ENCODE results near the gene LITAFD. TPM values are rescaled to one million over a fixed set of nuclear protein-coding genes. Genes with fewer than 3 reads are reported as not detected.

The LITAFD gene
- total RNA-seq, 1 experiment from 2014 or later, result not detected

- in situ Hi-C loops (cut with HindIII; ENCODE audit: low pct_unique_long_range_greater_than_20kb, low sequenced_read_pairs), result loop anchor here (10.0 kb wide), 1 partner anchor 50 kb away; no protein-coding TSS in a partner anchor
- DNase-seq (ENCODE audit: low read depth), result no peak
These were observed 27.7 kb upstream of the LITAFD start for GRCh38 chr16:8854298-8854948.

- in situ Hi-C loops (cut with HindIII; ENCODE audit: low pct_unique_long_range_greater_than_20kb, low sequenced_read_pairs), result loop anchor here (10.0 kb wide), 1 partner anchor 50 kb away; no protein-coding TSS in a partner anchor
- no peak for DNase-seq (ENCODE audit: low read depth)
These were observed 26.9 kb upstream of the LITAFD start for GRCh38 chr16:8855051-8855786.

- no peak for DNase-seq (ENCODE audit: low read depth)
- in situ Hi-C loops (cut with HindIII; ENCODE audit: low pct_unique_long_range_greater_than_20kb, low sequenced_read_pairs), result loop anchor here (10.0 kb wide), 1 partner anchor 51 kb away; no protein-coding TSS in a partner anchor
These were observed 26.2 kb upstream of the LITAFD start for GRCh38 chr16:8855972-8856371.

DNA sequence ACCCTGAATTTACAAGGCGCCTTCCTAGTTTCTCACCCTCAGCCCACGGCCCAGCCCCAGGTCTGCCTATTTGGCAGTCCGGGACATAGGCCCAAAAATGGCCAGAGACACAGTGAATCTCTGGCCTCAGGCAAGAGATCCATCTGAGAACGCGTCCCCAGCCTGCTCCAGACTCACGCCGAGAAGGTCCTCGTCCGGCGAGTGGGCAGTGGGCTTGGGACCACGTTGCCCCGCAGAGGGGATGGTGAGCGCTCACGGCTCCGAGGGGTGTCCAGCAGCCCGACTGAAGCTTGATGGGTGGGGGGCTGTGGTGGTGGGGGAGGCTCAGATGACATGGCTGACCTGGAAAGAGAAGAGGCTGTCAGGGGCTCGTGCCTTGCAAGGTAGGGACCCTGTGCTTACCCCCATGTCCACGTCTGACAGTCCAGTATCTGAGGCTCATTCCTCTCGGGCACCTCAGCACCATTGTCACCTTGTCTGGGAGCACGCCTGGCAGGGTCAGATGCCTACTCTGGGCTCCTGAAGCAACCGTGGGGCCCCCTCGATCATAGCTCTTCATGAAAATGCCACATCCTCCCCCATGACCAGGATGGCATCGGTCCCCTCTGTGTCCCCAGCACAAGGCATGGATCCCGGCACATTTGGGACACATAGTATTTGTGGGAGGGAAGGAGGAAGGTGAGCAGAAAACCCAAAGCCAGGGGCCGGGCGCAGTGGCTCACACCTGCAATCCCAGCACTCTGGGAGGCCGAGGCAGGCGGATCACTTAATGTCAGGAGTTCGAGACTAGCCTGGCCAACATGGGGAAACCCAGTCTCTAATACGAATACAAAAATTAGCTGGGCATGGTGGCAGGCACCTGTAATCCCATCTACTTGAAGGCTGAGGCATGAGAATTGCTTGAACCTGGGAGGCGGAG, 22.9 kb upstream of the LITAFD start:
- in situ Hi-C loops (cut with HindIII; ENCODE audit: low pct_unique_long_range_greater_than_20kb, low sequenced_read_pairs), result loop anchor here (10.0 kb wide), 1 partner anchor 54 kb away; no protein-coding TSS in a partner anchor
- no peak for DNase-seq (ENCODE audit: low read depth)

DNA sequence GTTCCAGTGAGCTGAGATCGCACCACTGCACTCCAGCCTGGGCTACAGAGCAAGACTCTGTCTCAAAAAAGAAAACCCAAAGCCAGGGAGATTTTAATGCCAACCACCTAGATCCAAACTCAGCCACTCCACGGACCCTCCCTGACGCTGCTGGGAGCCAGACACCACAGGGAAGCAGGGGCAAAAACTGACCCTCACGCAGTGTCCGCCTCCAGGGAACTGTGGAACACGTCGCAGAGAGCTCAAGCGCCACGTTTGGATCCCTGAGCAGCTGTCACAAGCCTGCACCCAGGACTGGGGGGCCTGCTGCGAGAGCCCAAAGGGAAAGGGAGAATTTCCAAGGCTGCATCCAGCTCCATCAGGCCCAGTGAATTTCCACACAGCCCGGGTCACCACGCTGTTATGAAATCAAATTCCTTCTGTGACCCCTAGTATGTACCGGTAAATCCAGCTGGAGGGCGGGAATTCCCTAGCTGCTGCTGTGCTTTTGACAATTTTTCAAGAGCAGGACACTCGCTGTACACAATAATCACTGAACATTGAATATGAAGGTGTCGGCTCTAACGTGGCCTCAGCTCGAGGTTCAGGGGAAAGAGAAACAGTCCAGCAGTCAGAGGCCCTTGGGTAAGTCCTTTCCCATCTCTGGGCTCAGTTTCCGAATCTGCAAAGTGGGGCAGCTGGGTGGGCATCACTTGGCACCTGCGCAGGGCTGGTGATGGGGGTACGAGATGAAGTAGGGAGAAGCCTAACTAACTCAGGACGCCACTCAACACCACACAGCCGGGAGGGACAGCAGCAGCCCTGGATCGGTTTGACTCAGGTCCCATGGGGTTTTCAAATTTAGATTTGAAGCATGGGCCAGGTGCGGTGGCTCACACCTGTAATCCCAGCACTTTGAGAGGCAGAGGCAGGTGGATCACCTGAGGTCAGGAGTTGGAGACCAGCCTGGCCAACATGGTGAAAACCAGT, 22.0 kb upstream of the LITAFD start:
- no peak for DNase-seq (ENCODE audit: low read depth)
- in situ Hi-C loops (cut with HindIII; ENCODE audit: low pct_unique_long_range_greater_than_20kb, low sequenced_read_pairs), result loop anchor here (10.0 kb wide), 1 partner anchor 55 kb away; no protein-coding TSS in a partner anchor

DNA sequence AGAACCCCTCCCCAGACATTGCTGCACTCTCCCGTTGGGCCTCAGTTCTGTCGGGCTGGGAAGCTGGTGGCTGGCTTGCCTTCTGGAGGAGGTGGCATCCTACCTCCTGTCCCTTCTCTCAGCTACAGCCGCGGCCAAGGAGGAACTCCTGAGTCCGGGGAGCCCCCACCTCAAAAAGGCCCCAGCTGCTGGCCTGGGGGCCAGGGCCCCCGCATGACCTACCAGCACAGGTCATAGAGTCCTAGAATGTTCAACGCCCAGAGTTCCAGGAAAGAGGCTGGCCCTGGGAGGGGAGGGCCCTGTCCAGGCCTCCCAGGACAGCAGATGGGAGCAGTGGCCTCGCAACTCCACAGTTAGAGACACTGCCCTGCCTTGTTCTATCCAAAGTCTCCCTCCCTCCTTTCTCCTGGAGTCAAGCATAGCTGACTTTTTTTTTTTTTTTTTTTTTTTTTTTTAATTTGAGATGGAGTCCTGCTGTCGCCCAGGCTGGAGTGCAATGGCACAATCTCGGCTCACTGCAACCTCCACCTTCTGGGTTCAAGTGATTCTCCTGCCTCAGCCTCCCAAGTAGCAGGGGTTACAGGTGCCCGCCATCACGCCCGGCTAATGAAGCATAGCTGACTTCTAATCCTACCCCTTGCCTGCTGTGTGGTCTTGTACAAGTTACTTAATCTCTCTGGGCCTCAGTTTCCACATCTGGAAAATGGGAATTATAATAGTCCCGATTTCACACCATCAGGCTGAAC, 20.4 kb upstream of the LITAFD start:
- in situ Hi-C loops (cut with HindIII; ENCODE audit: low pct_unique_long_range_greater_than_20kb, low sequenced_read_pairs), result no loop called here
- no peak for DNase-seq (ENCODE audit: low read depth)

GRCh38 chr16:8862309-8863130, 19.6 kb upstream of the LITAFD start:
- no peak for DNase-seq (ENCODE audit: low read depth)
- in situ Hi-C loops (cut with HindIII; ENCODE audit: low pct_unique_long_range_greater_than_20kb, low sequenced_read_pairs), result no loop called here

GRCh38 chr16:8863594-8864424, 18.3 kb upstream of the LITAFD start:
- DNase-seq (ENCODE audit: low read depth), result peak; percentile 95
- in situ Hi-C loops (cut with HindIII; ENCODE audit: low pct_unique_long_range_greater_than_20kb, low sequenced_read_pairs), result no loop called here

DNA sequence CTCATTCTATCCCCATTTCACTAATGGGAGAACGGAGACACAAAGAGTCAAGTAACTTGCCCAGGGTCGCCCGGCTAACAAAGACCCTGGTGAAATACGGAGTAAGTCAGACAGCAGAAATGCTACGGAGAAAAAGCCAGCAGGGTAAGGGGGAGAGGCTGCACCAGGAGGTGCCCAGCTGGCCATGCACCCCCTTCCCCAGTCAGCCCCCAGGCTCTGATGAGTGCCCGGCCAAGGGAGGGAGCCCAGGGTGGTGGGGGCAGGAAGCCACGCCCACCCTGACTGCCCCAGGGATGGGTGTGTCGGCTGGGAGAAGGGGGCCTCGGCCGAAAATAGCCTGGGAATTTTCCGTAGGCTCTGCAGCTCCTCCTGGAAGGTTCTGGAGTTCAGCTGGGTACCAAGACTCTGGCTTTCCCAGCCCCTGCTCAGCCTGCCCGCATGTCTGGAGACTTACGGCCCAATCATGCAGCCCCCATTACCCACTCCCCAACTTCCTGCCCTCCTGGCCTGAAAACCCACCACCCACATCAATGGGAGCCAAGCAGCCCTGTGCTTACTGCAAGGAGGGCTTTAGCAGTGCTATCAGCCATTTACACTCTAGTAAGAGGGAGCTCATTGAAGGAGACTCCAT, 17.6 kb upstream of the LITAFD start:
- in situ Hi-C loops (cut with HindIII; ENCODE audit: low pct_unique_long_range_greater_than_20kb, low sequenced_read_pairs), result no loop called here
- DNase-seq (ENCODE audit: low read depth), result no peak

- in situ Hi-C loops (cut with HindIII; ENCODE audit: low pct_unique_long_range_greater_than_20kb, low sequenced_read_pairs), result no loop called here
- DNase-seq (ENCODE audit: low read depth), result no peak
These were observed 16.8 kb upstream of the LITAFD start for GRCh38 chr16:8865145-8865882.

GRCh38 chr16:8866118-8866883, 15.8 kb upstream of the LITAFD start:
- DNase-seq (ENCODE audit: low read depth), result no peak
- in situ Hi-C loops (cut with HindIII; ENCODE audit: low pct_unique_long_range_greater_than_20kb, low sequenced_read_pairs), result no loop called here

DNA sequence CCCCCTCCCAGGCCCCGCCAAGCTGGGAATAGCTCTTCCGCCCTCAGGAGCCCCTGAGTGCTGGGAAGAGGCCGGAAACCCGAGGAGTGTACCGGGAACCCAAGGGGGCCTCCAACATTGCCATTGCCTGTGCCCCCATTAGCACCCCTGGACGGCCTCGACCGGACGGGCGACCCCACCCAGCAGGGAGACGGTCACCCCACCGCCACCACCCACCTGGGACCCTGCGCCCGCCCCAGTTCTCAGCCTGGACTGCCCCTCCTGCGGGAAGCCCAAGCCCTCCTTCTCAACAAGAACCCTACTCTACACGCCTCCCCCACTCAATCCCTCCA, 15.3 kb upstream of the LITAFD start:
- in situ Hi-C loops (cut with HindIII; ENCODE audit: low pct_unique_long_range_greater_than_20kb, low sequenced_read_pairs), result no loop called here
- no peak for DNase-seq (ENCODE audit: low read depth)

GRCh38 chr16:8867216-8867931, 14.8 kb upstream of the LITAFD start:
- no peak for DNase-seq (ENCODE audit: low read depth)
- in situ Hi-C loops (cut with HindIII; ENCODE audit: low pct_unique_long_range_greater_than_20kb, low sequenced_read_pairs), result no loop called here
